HepG2 (cell line): ENCODE data around the gene NINL. TPM values are rescaled to one million over a fixed set of nuclear protein-coding genes. Genes with fewer than 3 reads are reported as not detected.

ENCODE experiments used
- ATAC-seq: fragments of 200-7000 bp; cut with Tn5 transposase; 3 replicates; pipeline ENCODE4 v1.9.1; 2020; ENCODE audit warnings: mild to moderate bottlenecking, moderate library complexity
- BruUV-seq: library from RNA; stranded (reverse); fragments of 400-500 nt; replicated peaks from 2 replicates; lab custom pipeline; 2021; lab: Mats Ljungman, UMichigan
- CTCF ChIA-PET: fragments of 300-600 bp; formaldehyde crosslinking; extraction: SDS; loops from one replicate; lab custom pipeline; 2021; ENCODE audit warnings: low total read pairs, inconsistent platforms, low intra/inter-chr PET ratio; lab: Yijun Ruan, JAX
- POLR2A ChIA-PET: fragments of 350-600 bp; sonication (Branson Sonifier 250); formaldehyde crosslinking; loops from one replicate; lab custom pipeline; 2020; ENCODE audit warnings: antibody characterized with exemption, inconsistent platforms; lab: Yijun Ruan, JAX
- DNase-seq: peaks from one replicate; pipeline ENCODE4 v3.0.0-alpha.2; 2015; ENCODE audit warnings: low spot score
- FAIRE-seq: peaks from 3 replicates; lab custom pipeline; 2011; peaks lifted over from hg19 to GRCh38; lab: Jason Lieb, UNC
- H2AFZ ChIP-seq: one replicate; pipeline ENCODE4 v1.6.1; 2011; ENCODE audit warnings: low read length, inconsistent platforms
- H3K27ac ChIP-seq: fragments of 300-600 bp; 3 replicates; pipeline ENCODE4 v1.8.0; 2011; ENCODE audit warnings: mixed run types, mild to moderate bottlenecking, mixed read lengths, low read length, inconsistent platforms; ENCODE audit not compliant: insufficient read depth; ENCODE audit errors: extremely low read length
- H3K27me3 ChIP-seq, 2 experiments: fragments of 200-600 bp in 1 of 2; 2 replicates in 1 of 2; 3 replicates in 1 of 2; pipeline versions ENCODE4 v1.6.0 to v1.8.0; 2011; ENCODE audit warnings: low read length in 2 of 2, mild to moderate bottlenecking in 2 of 2, moderate library complexity in 2 of 2, inconsistent platforms in 1 of 2; ENCODE audit not compliant: insufficient read depth in 2 of 2, control insufficient read depth in 1 of 2
- H3K36me3 ChIP-seq, 2 experiments: fragments of 200-600 bp in 1 of 2; replicated peaks in 1 of 2; 2 replicates in 1 of 2; 3 replicates in 1 of 2; pipeline versions ENCODE4 v1.5.1 to v1.8.0; 2011; ENCODE audit warnings: low read length in 2 of 2, inconsistent platforms in 1 of 2; ENCODE audit not compliant: insufficient read depth in 2 of 2, control insufficient read depth in 1 of 2
- H3K4me1 ChIP-seq: 2 replicates; pipeline ENCODE4 v1.5.1; 2012; ENCODE audit warnings: low read length, inconsistent platforms; ENCODE audit not compliant: insufficient read depth
- H3K4me2 ChIP-seq: 2 replicates; pipeline ENCODE4 v1.6.0; 2011; ENCODE audit warnings: low read depth, low read length, inconsistent platforms
- H3K4me3 ChIP-seq, 3 experiments: fragments of 200-600 bp in 1 of 3; sonication (generic), shearing (Covaris generic) in 1 of 3; replicated peaks in 1 of 3; 2 replicates each; pipeline ENCODE4 v1.5.1; 2011 to 2016; ENCODE audit warnings: low read length in 3 of 3, inconsistent platforms in 2 of 3, low read depth in 2 of 3, mild to moderate bottlenecking in 2 of 3, control low read depth in 1 of 3, mixed read lengths in 1 of 3; ENCODE audit not compliant: insufficient read depth in 1 of 3
- H3K79me2 ChIP-seq: one replicate; pipeline ENCODE4 v1.6.1; 2011; ENCODE audit warnings: low read length, inconsistent platforms; ENCODE audit not compliant: insufficient read depth
- H3K9ac ChIP-seq: 2 replicates; pipeline ENCODE4 v1.6.0; 2011; ENCODE audit warnings: mild to moderate bottlenecking, low read depth, low read length, inconsistent platforms; ENCODE audit not compliant: insufficient read depth
- H3K9me3 ChIP-seq: 2 replicates; pipeline ENCODE4 v1.5.1; 2012; ENCODE audit warnings: mild to moderate bottlenecking, low read length
- H4K20me1 ChIP-seq: 2 replicates; pipeline ENCODE4 v1.6.0; 2011; ENCODE audit warnings: inconsistent platforms, mild to moderate bottlenecking, low read length, moderate library complexity; ENCODE audit not compliant: insufficient read depth
- ATF4 ChIP-seq, 2 experiments: fragments of 450-650 bp in 1 of 2; sonication (generic) in 1 of 2; formaldehyde crosslinking; IDR thresholded peaks; 2 replicates each; pipeline versions ENCODE4 v1.5.0 to v1.8.0; 2020 to 2022; ENCODE audit warnings: mild to moderate bottlenecking in 1 of 2, missing genetic modification reagents in 1 of 2
- HNF1B ChIP-seq: sonication (generic); formaldehyde crosslinking; IDR thresholded peaks from 2 replicates; pipeline ENCODE4 v1.5.1; 2020; ENCODE audit warnings: mild to moderate bottlenecking, moderate library complexity, missing genetic modification reagents
- JUND ChIP-seq: sonication (generic); formaldehyde crosslinking; IDR thresholded peaks from 2 replicates; pipeline ENCODE4 v1.8.0; 2022; ENCODE audit warnings: mild to moderate bottlenecking, missing genetic modification reagents
- KLF11 ChIP-seq: IDR thresholded peaks from 2 replicates; pipeline ENCODE4 v1.6.1; 2016; ENCODE audit warnings: missing compliant biosample characterization
- MAF1 ChIP-seq: sonication (generic); formaldehyde crosslinking; IDR thresholded peaks from 2 replicates; pipeline ENCODE4 v1.5.0; 2020; ENCODE audit warnings: missing genetic modification reagents, borderline replicate concordance
- PAXIP1 ChIP-seq: sonication (generic); formaldehyde crosslinking; conservative IDR thresholded peaks from 2 replicates; pipeline ENCODE4 v1.4.0; 2020; ENCODE audit warnings: mild to moderate bottlenecking, missing genetic modification reagents, moderate library complexity
- SMC3 ChIP-seq: IDR thresholded peaks from 2 replicates; pipeline ENCODE4 v1.6.1; 2011; ENCODE audit warnings: low read length, improper control_type of control experiment
- U2AF2 ChIP-seq: fragments of 200-400 bp; formaldehyde crosslinking; IDR thresholded peaks from 2 replicates; pipeline ENCODE4 v1.6.1; 2017; ENCODE audit warnings: low read depth, mild to moderate bottlenecking, low read length
- YEATS2 ChIP-seq: sonication (generic); formaldehyde crosslinking; IDR thresholded peaks from 2 replicates; pipeline ENCODE4 v1.4.0; 2020; ENCODE audit warnings: missing genetic modification reagents, borderline replicate concordance
- ZBTB3 ChIP-seq: sonication (generic); formaldehyde crosslinking; IDR thresholded peaks from 2 replicates; pipeline ENCODE4 v1.4.0; 2020; ENCODE audit warnings: low read depth, mild to moderate bottlenecking, moderate library complexity, missing genetic modification reagents, borderline replicate concordance
- ZNF343 ChIP-seq: sonication (generic); formaldehyde crosslinking; IDR thresholded peaks from 2 replicates; pipeline ENCODE4 v1.4.0; 2020; ENCODE audit warnings: mild to moderate bottlenecking, missing genetic modification reagents
- ZNF547 ChIP-seq: sonication (generic); formaldehyde crosslinking; IDR thresholded peaks from 2 replicates; pipeline ENCODE4 v1.5.1; 2020; ENCODE audit warnings: mild to moderate bottlenecking, missing genetic modification reagents
- ZNF609 ChIP-seq: sonication (generic); formaldehyde crosslinking; IDR thresholded peaks from 2 replicates; pipeline ENCODE4 v1.4.0; 2020; ENCODE audit warnings: mild to moderate bottlenecking, missing genetic modification reagents, borderline replicate concordance
- WGBS: methylation state at CpG from one replicate; pipeline ENCODE4 v1.1.6; 2017; ENCODE audit warnings: low lambda C conversion rate; 5-methylcytosine and 5-hydroxymethylcytosine counted together
- in situ Hi-C: cut with HindIII; loops from 2 replicates; pipeline ENCODE4 v1.10.0; 2017; ENCODE audit warnings: low pct_unique_long_range_greater_than_20kb; ENCODE audit not compliant: extremely low pct_ligation_motif_present
- intact Hi-C: fragments of 100-400 bp; cut with micrococcal nuclease; formaldehyde crosslinking; loops from one replicate; pipeline ENCODE4 v1.10.0; 2022; ENCODE audit not compliant: unreplicated experiment
- polyA plus RNA-seq, 8 experiments: library from polyadenylated mRNA; depleted of rRNA in 3 of 8; stranded (reverse) in 7 of 8; unstranded in 1 of 8; fragments of >200 nt; fragmentation: Illumina TruSeq in 4 of 8; extraction: Trizol in 4 of 8; gene quantifications; 2 replicates each; pipeline versions ENCODE4 v1.2.1 to v1.2.3, GENCODE V29; 2011 to 2016; ENCODE audit warnings: low read depth in 4 of 8, missing spikeins in 1 of 8, mixed read lengths in 1 of 8; ENCODE audit not compliant: insufficient read depth in 1 of 8
- total RNA-seq, 5 experiments: library from RNA; depleted of rRNA; stranded (reverse); fragments of >200 nt; fragmentation: Illumina TruSeq; extraction: Trizol; gene quantifications; 2 replicates each; pipeline ENCODE4 v1.2.3, GENCODE V29; 2016; ENCODE audit warnings: low read depth in 1 of 5

Gene NINL
- total and polyA plus RNA-seq, 2 of the 13 experiments (the other 11 are each of a cell fraction or from before 2014, with no cell fraction given) = 32.3 to 34.3 TPM

GRCh38 chr20:25553819-25554296, 31.5 kb downstream of the NINL start:
- no peak overlapping the region for H3K4me3 ChIP-seq
- H4K20me1 ChIP-seq = peaks cover 31% of the 10 kb centered on the region; the same call in 1 of the 2 replicates
- H3K4me1 ChIP-seq = peaks cover 74% of the 10 kb centered on the region
- no peak overlapping the region for H3K9ac ChIP-seq
- intact Hi-C loops (no loop called here), in situ Hi-C loops (no loop called here)
- no peaks in the 10 kb centered on the region for H3K27me3 ChIP-seq
- no TSS peak for BruUV-seq
- no peak for FAIRE-seq
- POLR2A ChIA-PET = interaction anchor here (1.2 to 2.1 kb wide), 5 partner anchors 31 to 244 kb away, joined by 3 to 9 read pairs (median 4); no protein-coding TSS in a partner anchor
- no peak overlapping the region for H2AFZ ChIP-seq
- H3K36me3 ChIP-seq = peaks cover 0 to 16% of the 10 kb centered on the region in 2 experiments; a peak in 4 of 5 replicates
- DNase-seq = peak; percentile 62
- no peak overlapping the region for H3K27ac ChIP-seq
- 65% methylated on average over 6 of the region's 6 CpGs for WGBS
- no peaks in the 10 kb centered on the region for H3K9me3 ChIP-seq
- CTCF ChIA-PET = no interaction called here
- ATAC-seq = peak; percentile 66
- H3K4me2 ChIP-seq = 0 out of 2 replicates have a peak overlapping the region, but pooled peaks have one; percentile 3
- H3K79me2 ChIP-seq = peaks cover 66% of the 10 kb centered on the region
- no peak for TF ChIP-seq HNF1B
- no peak for TF ChIP-seq ZNF547
- TF ChIP-seq JUND (CRISPR knock-in tag) = no peak
- no peak for TF ChIP-seq MAF1 (CRISPR knock-in tag)
- no peak for TF ChIP-seq SMC3
- no peak for TF ChIP-seq ZBTB3 (CRISPR knock-in tag)
- no peak for TF ChIP-seq U2AF2
- no peak for TF ChIP-seq ZNF609 (CRISPR knock-in tag)
- no peak for TF ChIP-seq YEATS2 (CRISPR knock-in tag)
- no peak for TF ChIP-seq KLF11 (CRISPR knock-in tag)
- TF ChIP-seq ATF4 (CRISPR knock-in tag; IDR thresholded peaks at IDR 0.05) = no peak
- TF ChIP-seq PAXIP1 (CRISPR knock-in tag) = no peak
- no peak for TF ChIP-seq ZNF343
